HG03103 (cell line): ENCODE measurements around the gene SPNS2.

ENCODE experiments used
- ATAC-seq: cut with Tn5 transposase; IDR thresholded peaks from one replicate; pipeline ENCODE4 v1.9.1; 2021; ENCODE audit warnings: low read depth; ENCODE audit not compliant: unreplicated experiment

The SPNS2 gene

DNA sequence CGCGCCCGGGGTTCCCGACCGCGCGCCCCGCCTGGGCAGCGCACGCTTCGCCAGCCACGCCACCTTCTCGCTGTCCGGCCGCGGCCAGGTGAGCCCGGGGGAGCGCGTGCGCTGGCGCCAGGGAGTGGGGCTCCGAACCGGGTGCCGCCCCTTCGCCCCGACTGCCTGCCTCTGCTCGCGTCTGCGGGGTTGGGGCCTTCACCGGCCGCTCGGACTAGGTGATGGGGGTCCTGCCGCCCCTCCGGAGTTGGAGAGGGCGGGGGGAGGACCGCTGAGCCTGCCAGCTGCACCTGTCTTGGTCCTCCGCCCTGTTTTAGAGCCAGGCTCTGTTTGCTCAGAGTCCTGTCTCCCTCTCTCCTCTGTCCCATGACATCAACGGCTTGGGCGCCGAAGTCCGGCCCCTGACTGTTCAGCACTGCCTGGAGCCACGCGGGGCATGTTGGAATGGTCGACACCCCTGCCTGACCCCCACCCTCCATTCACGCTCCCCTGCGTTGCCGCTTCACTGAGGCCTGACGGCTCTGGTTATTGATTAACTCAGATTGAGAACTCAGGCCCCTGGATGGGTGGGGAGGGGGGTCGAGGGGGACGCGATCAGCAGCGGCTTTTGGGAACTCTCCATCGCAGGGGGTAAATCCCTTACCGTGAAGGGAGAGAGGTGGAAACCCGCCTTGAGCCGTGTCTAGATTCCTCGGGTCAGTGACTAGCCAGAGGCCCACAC lies 86.4 kb downstream of the SPNS2 start:
- no peak for ATAC-seq

- ATAC-seq, result no peak
These were observed 86.9 kb downstream of the SPNS2 start for GRCh38 chr17:4585638-4585994.

DNA sequence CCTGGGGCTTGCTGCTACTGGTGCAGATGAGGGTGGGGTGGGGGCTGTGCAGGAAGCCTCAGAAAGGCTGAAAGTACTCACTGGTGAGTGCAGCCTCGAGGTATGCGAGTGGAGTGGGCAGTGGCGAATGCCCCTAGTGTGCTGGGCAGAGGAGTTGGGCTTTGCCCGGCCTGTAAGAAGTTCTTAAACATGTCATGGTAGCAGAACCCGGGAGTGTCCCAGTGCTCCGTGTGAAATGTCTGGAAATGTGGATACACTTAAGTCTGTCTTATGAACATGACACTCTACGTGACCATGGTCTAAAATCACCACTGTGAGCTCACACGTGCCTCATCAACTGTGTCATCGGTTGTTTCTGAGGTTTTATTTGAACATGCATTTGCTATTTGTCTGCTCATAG lies 87.4 kb downstream of the SPNS2 start:
- ATAC-seq, result no peak

DNA sequence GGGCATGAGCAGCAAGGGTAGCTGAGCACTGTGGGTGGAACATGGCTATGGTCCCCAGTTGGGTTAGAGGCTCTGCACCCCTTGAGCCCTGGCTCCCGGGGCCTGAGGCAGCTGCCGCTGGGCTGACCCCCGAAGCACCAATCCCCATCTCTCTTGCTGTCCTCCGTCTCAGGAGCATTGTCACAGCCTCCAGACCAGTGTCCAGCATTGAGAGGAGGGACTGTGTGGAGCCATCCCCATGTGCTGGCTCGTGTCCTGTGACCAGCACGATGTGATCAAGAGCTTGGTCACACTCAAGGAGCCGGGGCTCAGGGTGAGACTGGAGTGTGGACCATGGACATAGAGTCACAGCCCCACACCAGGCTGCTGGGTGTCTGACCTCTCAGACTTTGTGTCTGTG lies 88.5 kb downstream of the SPNS2 start:
- no peak for ATAC-seq

- ATAC-seq, result no peak
These were observed 89.1 kb downstream of the SPNS2 start for GRCh38 chr17:4587803-4588202.

- ATAC-seq, result no peak
These were observed 89.7 kb downstream of the SPNS2 start for GRCh38 chr17:4588391-4588790.
